Measurements from ENCODE around the gene ENTPD6.

GRCh38 chr20:25207149-25207959 lies 11.8 kb downstream of the ENTPD6 start:
- TF ChIP-seq CTCF (IDR thresholded peaks at IDR 0.05): no peak
- TF ChIP-seq POLR2A (IDR thresholded peaks at IDR 0.05): no peak
- TF ChIP-seq EP300 (IDR thresholded peaks at IDR 0.05): no peak
